Osteocyte (in vitro differentiated cells): ENCODE data around the gene FAM163A. TPM values are rescaled to one million over a fixed set of nuclear protein-coding genes. Genes with fewer than 3 reads are reported as not detected.

Source experiments
- DNase-seq: peaks from one replicate; pipeline ENCODE4 v3.0.0; 2021; ENCODE audit warnings: mixed read lengths; ENCODE audit not compliant: unreplicated experiment; ENCODE audit errors: extremely low spot score
- H3K27ac Mint-ChIP-seq: one replicate; pipeline ENCODE4 v1.8.0; 2021; ENCODE audit warnings: mild to moderate bottlenecking, mixed read lengths; ENCODE audit not compliant: unreplicated experiment
- H3K27me3 Mint-ChIP-seq: one replicate; pipeline ENCODE4 v1.8.0; 2021; ENCODE audit warnings: mixed read lengths; ENCODE audit not compliant: unreplicated experiment
- H3K36me3 Mint-ChIP-seq: one replicate; pipeline ENCODE4 v1.8.0; 2021; ENCODE audit warnings: mixed read lengths; ENCODE audit not compliant: unreplicated experiment
- H3K4me1 Mint-ChIP-seq: one replicate; pipeline ENCODE4 v1.8.0; 2021; ENCODE audit warnings: mixed read lengths; ENCODE audit not compliant: unreplicated experiment
- H3K4me3 Mint-ChIP-seq: one replicate; pipeline ENCODE4 v1.8.0; 2021; ENCODE audit warnings: mild to moderate bottlenecking, moderate library complexity, mixed read lengths; ENCODE audit not compliant: unreplicated experiment
- H3K9me3 Mint-ChIP-seq: one replicate; pipeline ENCODE4 v1.8.0; 2021; ENCODE audit warnings: mixed read lengths; ENCODE audit not compliant: unreplicated experiment
- total RNA-seq: library from RNA; stranded (reverse); gene quantifications from 2 replicates; pipeline ENCODE4 v1.2.1, GENCODE V29; 2021
- TF ChIP-seq, protein P1 (sequence below): fragments of 200-600 bp; sonication (generic); IDR thresholded peaks from 2 replicates; pipeline ENCODE4 v1.5.0; 2021; ENCODE audit warnings: antibody characterized with exemption, mild to moderate bottlenecking, moderate library complexity

The FAM163A gene
- total RNA-seq, 1 donor from 2014 or later = not detected

DNA sequence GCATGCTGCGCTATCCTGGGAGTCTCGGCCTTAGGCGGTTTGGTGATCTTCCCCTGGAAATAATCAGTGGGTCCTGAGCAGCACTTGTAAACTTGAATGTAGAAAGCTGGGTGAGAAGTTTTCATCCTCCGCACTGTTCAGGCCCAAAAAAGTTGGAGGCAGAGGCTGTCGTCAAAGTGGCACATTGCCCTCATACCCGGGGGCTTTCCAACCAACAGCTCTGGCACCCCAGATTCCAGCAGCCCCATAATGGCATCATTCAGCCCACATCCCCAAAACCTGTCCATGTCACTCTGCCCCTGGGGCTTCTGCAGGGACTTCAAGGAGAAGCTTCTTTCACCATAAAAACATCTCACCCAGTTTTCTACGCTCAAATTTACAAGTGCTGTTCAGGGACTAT, 75.2 kb downstream of the FAM163A start:
- H3K9me3 Mint-ChIP-seq = no peaks in the 10 kb centered on the region
- DNase-seq = no peak
- no peak overlapping the region for H3K27ac Mint-ChIP-seq
- TF ChIP-seq, protein P1, sequence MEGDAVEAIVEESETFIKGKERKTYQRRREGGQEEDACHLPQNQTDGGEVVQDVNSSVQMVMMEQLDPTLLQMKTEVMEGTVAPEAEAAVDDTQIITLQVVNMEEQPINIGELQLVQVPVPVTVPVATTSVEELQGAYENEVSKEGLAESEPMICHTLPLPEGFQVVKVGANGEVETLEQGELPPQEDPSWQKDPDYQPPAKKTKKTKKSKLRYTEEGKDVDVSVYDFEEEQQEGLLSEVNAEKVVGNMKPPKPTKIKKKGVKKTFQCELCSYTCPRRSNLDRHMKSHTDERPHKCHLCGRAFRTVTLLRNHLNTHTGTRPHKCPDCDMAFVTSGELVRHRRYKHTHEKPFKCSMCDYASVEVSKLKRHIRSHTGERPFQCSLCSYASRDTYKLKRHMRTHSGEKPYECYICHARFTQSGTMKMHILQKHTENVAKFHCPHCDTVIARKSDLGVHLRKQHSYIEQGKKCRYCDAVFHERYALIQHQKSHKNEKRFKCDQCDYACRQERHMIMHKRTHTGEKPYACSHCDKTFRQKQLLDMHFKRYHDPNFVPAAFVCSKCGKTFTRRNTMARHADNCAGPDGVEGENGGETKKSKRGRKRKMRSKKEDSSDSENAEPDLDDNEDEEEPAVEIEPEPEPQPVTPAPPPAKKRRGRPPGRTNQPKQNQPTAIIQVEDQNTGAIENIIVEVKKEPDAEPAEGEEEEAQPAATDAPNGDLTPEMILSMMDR = no peak
- H3K27me3 Mint-ChIP-seq = peaks cover 3% of the 10 kb centered on the region
- H3K36me3 Mint-ChIP-seq = no peaks in the 10 kb centered on the region
- peaks cover 22% of the 10 kb centered on the region for H3K4me1 Mint-ChIP-seq
- no peak overlapping the region for H3K4me3 Mint-ChIP-seq

DNA sequence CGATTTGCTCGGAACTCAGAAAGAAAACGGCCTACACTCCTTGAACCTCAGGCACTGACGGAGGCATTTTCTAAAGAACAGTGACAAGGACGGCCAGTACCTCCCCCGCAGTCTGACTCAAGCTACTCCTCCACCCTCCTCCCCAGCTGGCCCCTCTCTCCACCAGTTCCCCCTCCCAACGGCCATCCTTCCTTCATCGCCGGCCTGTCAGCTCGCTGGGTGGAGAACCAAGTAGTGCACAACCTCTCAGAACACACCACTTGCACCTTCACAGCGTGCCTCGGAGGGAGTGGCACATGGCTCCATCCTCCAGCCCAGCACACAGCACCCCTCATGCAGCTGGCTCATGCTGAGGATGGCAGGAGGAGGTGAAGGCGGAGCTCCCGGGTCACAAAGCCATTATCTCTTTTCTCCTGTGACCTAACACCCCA, 75.7 kb downstream of the FAM163A start:
- TF ChIP-seq, protein P1 = no peak
- no peaks in the 10 kb centered on the region for H3K36me3 Mint-ChIP-seq
- H3K9me3 Mint-ChIP-seq = no peaks in the 10 kb centered on the region
- H3K27me3 Mint-ChIP-seq = peaks cover 3% of the 10 kb centered on the region
- no peak overlapping the region for H3K4me3 Mint-ChIP-seq
- H3K27ac Mint-ChIP-seq = no peak overlapping the region
- DNase-seq = no peak
- H3K4me1 Mint-ChIP-seq = peaks cover 22% of the 10 kb centered on the region

DNA sequence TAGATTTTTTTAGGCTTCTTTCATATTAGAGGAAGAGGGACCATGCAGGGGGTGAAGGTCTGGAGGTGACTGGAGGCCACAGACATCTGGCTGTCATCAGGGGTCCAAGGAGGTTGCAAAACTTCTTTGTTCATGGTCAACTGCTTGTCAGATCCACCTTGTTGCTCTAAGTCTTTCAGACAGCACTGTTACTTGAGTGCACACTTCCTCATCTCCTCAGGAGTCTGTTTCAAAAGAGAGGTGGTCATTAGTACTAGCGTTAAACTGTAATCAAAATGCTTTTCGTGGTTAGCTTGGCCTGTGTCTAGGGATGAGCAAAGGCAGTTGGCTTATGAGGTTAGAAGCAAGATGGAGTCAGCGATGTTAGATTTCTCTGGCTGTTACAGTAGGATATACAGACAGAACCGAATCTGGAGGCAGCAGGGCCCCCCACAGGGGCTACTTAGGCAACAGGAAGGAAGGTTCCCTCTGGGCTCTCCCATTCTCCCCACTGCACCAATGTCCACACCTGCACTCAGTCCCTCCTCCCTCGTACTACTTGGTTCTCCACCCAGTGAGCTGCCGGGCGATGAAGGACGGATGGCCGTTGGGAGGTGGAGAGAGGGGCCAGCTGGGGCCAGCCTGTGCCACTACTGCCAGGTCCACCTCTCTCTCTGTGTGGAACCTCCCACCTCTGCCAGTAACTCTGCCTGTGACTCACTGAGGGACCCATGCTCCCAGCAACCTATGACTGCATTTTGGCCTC, 77.3 kb downstream of the FAM163A start:
- Mint-ChIP-seq H3K4me3 (no peak overlapping the region), H3K9me3 (no peaks in the 10 kb centered on the region), H3K4me1 (peaks cover 12% of the 10 kb centered on the region), H3K27me3 (peaks cover 3% of the 10 kb centered on the region), H3K27ac (no peak overlapping the region), H3K36me3 (no peaks in the 10 kb centered on the region)
- DNase-seq = no peak
- TF ChIP-seq, protein P1 = no peak

DNA sequence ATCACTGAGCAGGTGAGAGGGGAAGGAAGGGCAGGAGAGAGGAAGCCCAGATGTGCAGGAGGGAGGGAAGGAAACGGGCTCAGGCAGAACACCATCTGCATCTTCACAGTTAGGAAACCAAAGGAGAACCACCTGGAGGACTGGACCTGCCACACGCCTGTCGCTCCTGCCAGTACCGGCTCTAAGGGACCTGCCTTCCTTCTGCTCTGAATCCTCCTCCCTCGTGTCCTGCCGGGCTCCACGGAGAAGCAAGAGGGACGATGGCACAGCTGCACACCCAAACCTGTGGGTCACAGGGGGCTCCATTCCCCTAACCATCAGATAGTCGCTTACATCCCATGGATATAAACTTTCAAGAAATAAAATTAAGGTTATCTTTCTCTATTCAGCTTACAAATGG, 78.4 kb downstream of the FAM163A start:
- no peak overlapping the region for H3K27ac Mint-ChIP-seq

DNA sequence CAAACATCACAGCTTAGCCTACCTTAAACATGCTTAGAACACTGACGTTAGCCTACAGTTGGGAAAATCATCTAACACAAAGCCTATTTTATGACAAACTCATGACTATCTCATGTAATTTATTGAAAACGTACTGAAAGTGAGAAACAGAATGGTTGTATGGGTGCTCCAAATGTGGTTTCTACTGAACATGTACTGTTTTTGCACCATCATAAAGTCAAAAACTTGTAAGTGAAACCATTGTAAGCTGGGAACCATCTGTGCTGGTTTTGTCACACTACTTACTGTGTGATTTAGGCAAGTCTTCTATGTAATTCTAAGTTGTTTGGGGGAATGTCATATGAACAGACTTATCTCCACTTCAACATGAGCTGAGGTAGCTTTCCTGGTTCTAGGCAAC, 79.0 kb downstream of the FAM163A start:
- TF ChIP-seq, protein P1 = no peak
- Mint-ChIP-seq H3K27me3 (no peaks in the 10 kb centered on the region), H3K9me3 (no peaks in the 10 kb centered on the region), H3K4me3 (no peak overlapping the region), H3K4me1 (peaks cover 8% of the 10 kb centered on the region), H3K27ac (no peak overlapping the region), H3K36me3 (no peaks in the 10 kb centered on the region)
- DNase-seq = no peak

More for the DNA sequence above, 78.4 kb downstream of the FAM163A start:
- peaks cover 3% of the 10 kb centered on the region for H3K27me3 Mint-ChIP-seq
- TF ChIP-seq, protein P1 = no peak
- H3K4me1 Mint-ChIP-seq = peaks cover 8% of the 10 kb centered on the region
- H3K4me3 Mint-ChIP-seq = no peak overlapping the region
- H3K9me3 Mint-ChIP-seq = no peaks in the 10 kb centered on the region
- H3K36me3 Mint-ChIP-seq = no peaks in the 10 kb centered on the region
- no peak for DNase-seq
